ENCODE results near the gene DCAF6.
A peak's percentile ranks its signal among the peaks of the same experiment; 100 is the strongest.
"Not testable (repeated sequence)": the region's sequence is repeated elsewhere in the genome, so short reads cannot be mapped to it uniquely, and the experiment has no call there.

DCAF6 gene

DNA sequence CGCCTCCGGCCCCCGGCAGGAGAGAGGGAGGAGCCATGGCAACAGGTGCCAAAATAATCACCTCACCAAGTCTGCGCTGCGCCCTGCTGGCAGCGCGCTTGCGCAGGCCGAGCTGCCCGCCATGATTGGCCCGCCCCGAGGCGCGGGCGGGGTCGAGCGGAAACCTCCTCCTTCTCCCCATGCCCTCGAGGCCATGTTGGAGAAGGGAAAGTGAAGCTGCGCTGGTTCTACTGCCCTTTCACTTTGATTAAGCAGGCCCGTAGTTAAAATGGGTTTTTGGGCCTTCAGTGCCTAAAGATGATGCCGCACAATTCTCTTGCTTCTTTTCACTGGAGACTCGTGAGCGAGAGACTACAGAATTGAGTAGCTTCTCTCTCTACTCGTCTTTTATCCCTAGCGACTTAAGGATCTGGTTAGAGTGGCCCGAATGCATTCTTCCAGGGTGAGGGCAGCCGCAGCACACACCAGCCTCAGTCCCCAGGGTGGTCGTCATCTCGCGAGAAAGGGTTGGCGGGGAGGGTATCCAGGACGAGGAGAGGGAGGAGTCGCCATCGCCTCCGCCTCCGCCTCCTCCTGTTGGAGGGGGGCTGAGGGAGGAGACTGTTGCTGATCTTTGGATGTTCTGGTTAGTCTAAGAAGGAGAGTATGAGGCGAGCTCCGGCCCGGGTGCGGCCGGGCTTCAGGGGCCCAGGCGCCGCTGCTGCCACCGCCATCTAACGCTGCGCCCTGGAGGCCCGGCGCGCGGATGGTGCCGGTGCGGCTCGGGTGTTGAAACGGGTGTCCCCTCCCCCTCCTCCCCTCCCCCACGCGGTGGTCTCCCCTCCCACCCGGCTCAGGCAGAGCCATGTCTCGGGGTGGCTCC lies at the start of gene DCAF6:
TSS of gene DCAF6 (plus strand) at position 616 of the 862 bp plus-strand sequence. CDS start at position 845, 229 bp downstream.
- DNase-seq: peak; percentile 78

DNA sequence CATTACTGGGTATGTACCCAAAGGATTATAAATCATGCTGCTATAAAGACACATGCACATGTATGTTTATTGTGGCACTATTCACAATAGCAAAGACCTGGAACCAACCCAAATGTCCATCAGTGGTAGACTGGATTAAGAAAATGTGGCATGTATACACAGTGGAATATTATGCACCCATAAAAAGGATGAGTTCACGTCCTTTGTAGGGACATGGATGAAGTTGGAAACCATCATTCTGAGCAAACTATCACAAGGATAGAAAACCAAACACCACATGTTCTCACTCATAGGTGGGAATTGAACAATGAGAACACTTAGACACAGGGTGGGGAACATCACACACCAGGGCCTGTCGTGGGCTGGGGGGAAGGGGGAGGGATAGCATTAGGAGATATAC lies 49.3 kb upstream of the DCAF6 start:
- not testable (repeated sequence) for DNase-seq

DNA sequence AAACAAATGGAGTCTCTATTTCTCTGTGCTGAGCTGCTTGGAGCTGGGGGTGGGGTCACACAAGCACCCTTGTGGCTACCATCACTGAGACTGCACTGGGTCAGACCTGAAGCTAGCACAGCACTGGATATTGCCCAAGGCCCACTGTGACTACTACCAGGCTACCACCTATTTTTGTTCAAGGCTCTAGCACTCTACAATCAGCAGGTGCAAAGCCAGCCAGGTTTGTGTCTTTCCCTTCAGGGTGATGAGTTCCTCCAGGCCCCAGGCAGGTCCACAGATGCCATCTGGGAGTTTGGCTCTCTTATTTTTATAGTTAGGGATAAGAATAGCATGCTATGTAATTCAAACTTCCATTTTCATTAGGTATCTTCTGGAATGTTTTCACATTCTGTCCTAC lies 46.1 kb upstream of the DCAF6 start:
- DNase-seq: no peak

GRCh38 chr1:167893798-167894197 lies 42.7 kb upstream of the DCAF6 start:
- no peak for DNase-seq

GRCh38 chr1:167898578-167899222 lies 37.8 kb upstream of the DCAF6 start:
- DNase-seq: no peak

DNA sequence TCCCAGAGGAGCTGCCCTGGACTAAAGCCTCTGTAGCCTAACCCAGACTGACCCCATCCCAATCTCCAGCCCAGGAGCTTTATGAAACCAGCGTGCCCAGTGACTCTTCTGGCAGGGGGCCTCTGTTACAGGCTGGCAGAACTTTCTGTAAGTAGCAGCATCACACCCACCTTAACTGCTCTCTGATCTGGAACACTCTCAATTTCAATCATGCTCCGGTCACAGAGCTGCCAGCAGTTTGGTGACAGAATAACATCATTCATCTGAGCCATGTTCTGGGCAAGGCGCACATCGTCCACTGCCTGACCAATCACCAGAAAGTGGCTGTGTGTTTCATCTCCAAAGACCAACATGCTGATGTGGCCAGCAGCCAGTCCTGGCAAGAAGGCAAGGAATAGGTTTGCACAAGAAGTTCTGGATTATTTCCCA lies 37.2 kb upstream of the DCAF6 start:
- DNase-seq: no peak

DNA sequence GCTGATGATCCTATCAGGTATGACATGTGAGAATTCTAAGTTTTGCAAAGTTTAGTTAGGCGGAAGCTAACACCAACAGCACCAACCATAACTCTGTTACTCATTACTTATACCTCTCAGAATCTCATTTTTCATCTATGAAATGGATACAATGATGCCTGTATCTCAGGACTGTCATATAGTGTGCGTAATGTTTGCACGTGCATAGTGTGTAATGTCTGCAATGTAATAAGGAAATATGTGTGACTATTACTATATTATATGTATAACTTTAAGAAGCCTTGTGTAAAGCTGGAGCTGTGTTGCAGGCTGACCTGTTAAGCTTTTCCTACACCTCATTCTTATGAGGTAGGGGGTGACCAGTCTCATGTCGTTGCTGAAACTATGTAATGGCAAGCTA lies 35.6 kb upstream of the DCAF6 start:
- DNase-seq: no peak

DNA sequence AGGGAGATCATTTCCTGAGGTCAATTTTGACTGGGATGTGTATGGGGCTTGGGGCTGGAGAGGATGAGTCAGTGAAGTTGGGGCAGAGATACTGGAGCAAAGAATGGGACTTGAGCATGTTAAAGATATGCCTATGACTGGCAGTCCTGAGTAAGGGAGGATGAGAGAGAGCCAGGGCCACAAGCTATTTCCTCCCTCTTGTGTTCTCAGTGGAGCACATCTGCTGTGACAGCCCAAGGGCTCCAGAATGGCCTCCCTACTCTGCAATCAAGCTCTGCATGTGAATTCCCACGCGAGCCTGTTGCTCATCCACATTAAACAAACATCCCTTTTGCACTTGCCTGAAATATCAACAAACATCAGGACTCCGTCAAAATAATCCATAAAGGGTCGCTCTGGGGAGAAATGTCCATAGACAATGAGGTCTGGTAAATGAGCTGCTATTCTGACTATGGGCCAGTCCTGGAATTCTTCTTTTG lies 31.8 kb upstream of the DCAF6 start:
- no peak for DNase-seq

- peak; percentile 7 for DNase-seq
Observed at GRCh38 chr1:167905182-167905581, 31.3 kb upstream of the DCAF6 start.

DNA sequence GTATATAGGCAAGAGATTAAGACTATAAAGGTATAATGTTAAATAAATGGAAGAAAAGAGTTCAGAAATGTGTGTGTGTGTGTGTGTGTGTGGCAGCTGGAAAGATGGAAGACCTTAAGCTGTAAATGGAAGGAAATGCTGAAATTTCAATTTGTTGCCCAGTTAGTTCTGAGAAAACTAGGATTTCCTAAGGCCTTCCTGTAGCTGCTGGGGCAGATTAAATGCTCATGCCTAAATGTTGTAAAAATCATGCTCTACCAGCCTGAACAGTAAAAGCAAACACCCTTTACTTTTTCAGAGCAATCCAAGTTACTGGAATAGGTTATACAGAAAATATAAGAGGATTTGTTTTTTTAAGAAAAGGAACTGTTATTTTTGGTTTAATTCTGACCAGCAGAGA lies 30.8 kb upstream of the DCAF6 start:
- DNase-seq: no peak

- no peak for DNase-seq
Observed at GRCh38 chr1:167909691-167910180, 26.7 kb upstream of the DCAF6 start.

DNA sequence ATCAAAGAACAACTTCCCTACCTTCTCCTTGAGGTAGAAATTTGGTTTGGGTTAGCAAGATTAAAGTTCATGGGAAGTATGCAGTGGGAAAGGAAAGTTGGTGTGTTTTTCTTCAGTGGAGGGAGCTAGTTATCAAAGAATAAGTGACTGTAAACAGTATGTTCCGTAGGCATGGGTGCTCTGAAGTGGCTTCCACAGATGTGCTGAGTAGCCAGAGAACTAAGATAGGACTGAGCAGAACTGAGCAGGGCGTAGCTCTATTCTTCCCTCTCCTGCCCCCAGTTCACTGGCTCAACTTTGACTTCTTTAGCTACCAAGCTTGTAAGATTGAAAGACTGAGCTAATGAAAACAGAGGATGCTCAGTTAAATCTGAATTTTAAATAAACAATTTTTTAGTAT lies 26.0 kb upstream of the DCAF6 start:
- DNase-seq: no peak

DNA sequence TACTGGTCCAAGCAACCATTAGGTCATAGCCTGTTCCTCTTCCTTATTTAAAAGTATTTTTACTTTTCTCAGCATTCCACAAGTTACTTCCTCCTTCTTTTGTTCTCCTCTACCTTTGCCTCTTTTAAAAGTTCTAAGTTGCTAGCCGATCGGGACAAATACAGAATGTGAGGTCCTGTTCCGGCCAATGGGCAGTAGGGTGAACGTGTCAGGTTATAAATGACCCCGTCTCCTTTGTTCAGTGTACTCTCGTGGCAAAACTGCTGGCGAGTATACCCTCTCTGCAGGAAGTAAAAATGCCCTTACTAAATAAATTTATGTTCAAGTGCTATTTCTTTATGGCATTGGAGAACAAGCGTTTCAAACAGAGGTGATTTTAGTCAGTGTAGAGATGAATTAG lies 25.1 kb upstream of the DCAF6 start:
- DNase-seq: no peak

DNA sequence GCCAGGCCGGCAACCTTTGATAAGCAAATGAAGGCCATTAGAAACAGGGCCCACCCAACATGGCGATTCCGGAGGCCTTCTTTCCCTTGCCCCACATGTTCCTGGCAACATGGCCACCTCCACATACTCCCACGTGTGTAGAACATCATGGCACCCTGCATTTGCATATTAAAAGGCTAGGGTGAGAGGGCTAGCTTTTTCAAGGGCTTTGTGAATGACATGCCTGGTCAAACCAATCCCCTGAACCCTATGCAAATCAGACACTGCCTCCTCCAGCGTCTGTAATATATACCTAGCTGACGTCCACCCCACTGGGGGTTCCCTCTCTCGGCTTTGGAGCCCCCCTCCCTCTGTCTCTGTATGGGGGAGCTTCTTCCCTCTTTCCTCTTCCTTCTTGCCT lies 24.2 kb upstream of the DCAF6 start:
- DNase-seq: no peak

DNA sequence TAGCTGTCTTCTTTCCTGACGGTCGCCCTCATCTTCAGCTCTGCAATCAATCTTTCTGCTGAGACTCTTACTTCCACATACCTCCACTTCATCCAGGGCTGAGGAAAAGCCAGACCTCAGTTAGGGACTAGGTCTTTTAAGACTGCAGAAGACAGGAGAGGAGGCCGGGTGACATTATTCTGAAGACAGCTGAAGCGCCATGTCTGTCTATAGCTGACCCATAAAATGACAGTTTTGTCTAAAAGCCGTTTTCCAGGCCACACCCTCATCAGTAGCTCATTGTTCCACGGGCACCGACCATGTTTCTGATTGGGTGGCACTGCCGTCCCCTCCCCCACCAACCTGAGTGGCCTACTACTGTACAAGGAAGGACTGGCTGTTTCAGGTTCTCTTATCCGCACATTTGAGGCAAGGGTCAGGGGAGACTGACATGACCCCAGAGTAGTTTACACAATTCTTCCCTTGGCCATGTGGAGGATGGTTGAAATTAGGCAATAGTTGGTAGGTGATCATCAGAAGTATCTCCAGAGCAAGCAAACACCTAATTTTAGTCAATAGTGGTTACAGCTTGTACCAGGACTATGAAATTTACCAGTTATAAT lies 22.5 kb upstream of the DCAF6 start, which contains the start of gene ADCY10:
TSS of gene ADCY10 (minus strand) at position 240 of the 602 bp plus-strand sequence. CDS start 8,994 bp downstream, outside the sequence.
- DNase-seq: no peak

DNA sequence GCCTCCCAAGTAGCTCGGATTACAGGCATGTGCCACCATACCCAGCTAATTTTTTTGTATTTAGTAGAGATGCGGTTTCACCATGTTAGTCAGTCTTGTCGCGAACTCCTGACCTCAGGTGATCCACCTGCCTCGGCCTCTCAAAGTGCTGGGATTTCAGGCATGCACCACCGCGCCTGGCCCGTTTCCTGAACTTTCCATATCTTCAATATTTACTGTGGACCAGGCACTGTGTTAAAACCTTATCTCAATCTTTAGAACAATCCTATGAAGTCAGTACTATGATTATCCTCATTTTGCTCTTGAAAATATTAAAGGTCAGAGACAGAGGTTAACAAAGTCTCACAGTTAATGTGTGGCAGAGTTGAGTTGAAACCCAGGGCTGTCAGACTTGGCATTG lies 20.9 kb upstream of the DCAF6 start:
- DNase-seq: no peak

GRCh38 chr1:167916766-167917511 lies 19.5 kb upstream of the DCAF6 start:
- DNase-seq: no peak

GRCh38 chr1:167922023-167922422 lies 14.5 kb upstream of the DCAF6 start:
- DNase-seq: no peak

DNA sequence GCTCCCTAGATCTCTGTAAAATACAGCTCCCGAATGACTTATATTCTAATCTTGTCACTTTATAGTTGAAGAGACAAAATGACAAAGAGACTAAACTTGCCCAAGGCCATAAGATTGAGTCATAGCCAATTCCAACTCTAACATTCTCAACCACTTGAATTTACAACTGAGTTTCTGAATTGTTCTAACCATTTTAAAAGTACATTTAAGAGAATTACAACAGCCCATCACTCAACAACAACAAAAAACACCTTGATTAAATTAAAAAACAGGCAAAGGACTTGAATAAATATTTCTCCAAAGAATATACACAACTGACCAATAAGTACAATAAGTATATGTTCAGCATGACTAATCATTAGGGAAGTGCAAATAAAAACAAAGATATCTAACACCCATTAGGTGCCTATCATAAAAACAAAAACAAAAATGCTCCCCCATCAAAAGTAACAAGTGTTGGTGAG lies 13.8 kb upstream of the DCAF6 start:
- no peak for DNase-seq

DNA sequence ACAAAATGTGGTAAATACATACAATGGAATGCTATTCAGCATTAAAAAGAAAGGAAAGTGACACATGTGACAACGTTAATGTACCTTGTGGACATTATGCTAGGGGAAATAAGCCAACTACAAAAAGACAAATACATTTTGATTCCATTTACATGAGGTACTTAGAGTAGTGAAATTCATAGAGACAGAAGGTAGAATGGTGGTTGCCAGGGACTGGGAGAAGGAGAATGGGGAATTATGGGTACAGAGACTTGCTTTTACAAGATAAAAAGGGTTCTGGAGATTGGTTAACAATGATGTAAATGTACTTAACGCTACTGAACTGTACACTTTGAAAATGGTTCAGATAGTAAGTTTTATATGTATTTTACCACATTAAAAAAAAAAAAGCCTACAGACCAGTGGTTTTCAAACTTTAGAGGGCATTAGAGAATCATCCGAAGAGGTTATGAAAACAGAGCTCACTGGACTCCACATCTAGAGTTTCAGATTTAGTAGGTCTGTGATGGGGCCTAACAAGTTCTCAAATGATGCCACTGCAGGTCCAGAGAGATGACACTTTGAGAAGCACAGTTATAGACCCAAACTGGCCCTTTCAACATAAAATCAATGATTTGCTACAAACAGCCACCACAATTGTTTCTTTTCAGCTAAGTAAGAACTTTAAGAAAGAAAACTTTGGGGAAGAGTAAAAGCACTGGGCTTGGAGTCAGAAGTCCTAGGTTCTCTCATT lies 13.0 kb upstream of the DCAF6 start:
- no peak for DNase-seq

DNA sequence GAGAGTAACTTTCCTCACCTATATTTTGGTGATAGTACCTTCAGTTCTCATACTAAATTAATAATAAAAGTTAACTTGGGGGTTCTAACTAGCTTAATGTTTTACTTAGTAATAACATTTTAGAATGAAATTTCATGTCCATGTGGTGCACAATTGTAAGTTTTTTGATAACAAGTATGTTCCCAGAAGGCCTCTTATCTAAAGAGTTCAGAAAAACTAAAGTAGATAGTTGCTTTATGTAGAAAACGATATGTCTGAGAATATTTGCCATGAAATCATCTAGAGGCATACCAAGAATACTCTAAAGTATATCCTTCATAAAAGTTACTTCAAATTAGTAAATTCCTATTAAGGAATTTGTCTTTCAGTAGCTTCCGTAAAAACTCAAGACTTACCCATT lies 12.4 kb upstream of the DCAF6 start:
- DNase-seq: no peak
